ENCODE data around the gene TBX10. TPM values are rescaled to one million over a fixed set of nuclear protein-coding genes. Genes with fewer than 3 reads are reported as not detected.

The TBX10 gene
- total RNA-seq, 3 donors from 2014 or later = not detected

DNA sequence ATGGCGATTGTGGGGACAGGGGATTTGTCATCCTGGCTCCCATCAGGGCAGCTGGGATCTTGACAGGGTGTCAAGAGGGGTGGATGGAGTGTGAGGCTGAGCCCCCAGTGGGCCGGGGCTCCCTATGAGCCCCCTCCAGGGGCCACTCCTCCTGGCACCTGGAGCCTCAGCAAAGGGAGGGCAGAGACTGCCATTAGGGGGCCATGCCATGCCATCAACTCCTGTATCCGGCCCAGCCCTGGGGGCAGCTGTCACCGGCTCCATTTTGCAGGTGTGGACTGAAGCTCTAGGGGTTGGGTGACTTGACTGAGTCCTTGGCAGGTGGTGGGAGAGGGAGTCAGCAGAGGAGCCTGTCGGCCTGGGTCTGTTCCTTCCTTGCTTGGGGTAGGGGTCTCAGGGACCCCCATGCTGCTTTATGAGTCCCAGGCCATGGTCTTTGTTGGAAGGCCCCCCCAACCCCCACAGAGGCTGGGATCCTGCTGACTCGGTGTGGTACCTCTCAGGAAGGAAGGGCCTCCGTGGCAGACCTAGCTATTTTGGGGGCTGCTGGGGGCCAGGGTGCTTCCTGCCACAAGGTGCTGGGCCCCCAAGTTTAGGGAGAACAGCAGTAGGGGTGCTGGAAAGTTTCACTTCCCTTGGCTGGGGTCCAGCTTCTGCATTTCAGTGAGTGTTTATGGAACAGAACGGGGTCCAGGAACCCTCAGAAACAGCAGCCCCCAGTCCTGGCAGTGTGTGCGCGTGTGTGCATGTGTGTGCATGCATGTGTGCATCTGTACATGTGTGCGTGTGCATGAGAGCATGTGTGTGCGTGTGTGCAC, 9.4 kb upstream of the TBX10 start:
- no peaks in the 10 kb centered on the region for H3K36me3 ChIP-seq
- no peak overlapping the region for H3K27ac ChIP-seq
- intact Hi-C loops (cut with DNase I; ENCODE audit: low total_unique reads) = no loop called here
- no peak overlapping the region for H3K4me3 ChIP-seq
- TF ChIP-seq POLR2AphosphoS5 (IDR thresholded peaks at IDR 0.05) (no peak), POLR2A (IDR thresholded peaks at IDR 0.05) (no peak)
- TF ChIP-seq, protein P1, sequence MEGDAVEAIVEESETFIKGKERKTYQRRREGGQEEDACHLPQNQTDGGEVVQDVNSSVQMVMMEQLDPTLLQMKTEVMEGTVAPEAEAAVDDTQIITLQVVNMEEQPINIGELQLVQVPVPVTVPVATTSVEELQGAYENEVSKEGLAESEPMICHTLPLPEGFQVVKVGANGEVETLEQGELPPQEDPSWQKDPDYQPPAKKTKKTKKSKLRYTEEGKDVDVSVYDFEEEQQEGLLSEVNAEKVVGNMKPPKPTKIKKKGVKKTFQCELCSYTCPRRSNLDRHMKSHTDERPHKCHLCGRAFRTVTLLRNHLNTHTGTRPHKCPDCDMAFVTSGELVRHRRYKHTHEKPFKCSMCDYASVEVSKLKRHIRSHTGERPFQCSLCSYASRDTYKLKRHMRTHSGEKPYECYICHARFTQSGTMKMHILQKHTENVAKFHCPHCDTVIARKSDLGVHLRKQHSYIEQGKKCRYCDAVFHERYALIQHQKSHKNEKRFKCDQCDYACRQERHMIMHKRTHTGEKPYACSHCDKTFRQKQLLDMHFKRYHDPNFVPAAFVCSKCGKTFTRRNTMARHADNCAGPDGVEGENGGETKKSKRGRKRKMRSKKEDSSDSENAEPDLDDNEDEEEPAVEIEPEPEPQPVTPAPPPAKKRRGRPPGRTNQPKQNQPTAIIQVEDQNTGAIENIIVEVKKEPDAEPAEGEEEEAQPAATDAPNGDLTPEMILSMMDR (IDR thresholded peaks at IDR 0.05) = no peak
- no peaks in the 10 kb centered on the region for H3K27me3 ChIP-seq
- H3K4me1 ChIP-seq = no peaks in the 10 kb centered on the region
- H3K9me3 ChIP-seq = no peaks in the 10 kb centered on the region
- DNase-seq (ENCODE audit: low spot score in 2 of 2) = no peak

DNA sequence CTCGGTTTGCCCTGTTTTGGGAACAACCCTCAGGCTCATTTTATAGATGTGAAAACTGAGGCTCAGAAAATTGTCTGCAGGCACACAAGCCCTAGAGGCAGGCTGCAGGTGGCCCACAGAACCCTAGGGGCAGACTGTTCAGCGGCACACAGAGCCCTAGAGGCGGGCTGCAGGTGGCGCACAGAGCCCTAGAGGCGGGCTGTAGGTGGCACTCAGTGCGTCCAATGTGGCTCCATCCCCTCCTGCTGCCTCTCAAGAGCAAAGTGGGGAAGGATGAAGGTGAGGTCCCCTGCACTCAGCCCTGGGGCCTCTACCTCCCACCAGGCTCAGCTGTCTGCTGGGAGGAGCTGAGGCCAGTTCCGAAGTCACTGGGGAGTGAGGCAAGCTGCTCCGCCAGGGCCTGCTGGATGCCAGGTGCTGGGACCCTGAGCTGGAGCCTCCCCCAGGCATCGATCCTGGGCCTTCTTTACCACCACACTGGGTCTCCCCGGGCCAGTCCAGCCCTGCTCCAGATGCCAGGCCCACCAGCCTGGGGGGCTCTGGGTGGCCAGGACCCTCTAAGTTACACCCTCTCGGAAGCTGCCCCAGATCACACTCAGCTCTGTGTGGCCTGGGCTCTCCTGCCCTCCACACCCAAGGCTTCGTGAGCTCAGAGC, 8.7 kb upstream of the TBX10 start:
- no peaks in the 10 kb centered on the region for H3K27me3 ChIP-seq
- no peak overlapping the region for H3K27ac ChIP-seq
- H3K36me3 ChIP-seq = no peaks in the 10 kb centered on the region
- no peak overlapping the region for H3K4me3 ChIP-seq
- H3K9me3 ChIP-seq = no peaks in the 10 kb centered on the region
- H3K4me1 ChIP-seq = no peaks in the 10 kb centered on the region
- intact Hi-C loops (cut with DNase I; ENCODE audit: low total_unique reads) = no loop called here
- no peak for DNase-seq (ENCODE audit: low spot score in 2 of 2)
- no peak for TF ChIP-seq POLR2AphosphoS5 (IDR thresholded peaks at IDR 0.05)
- TF ChIP-seq, protein P1 (IDR thresholded peaks at IDR 0.05) = no peak
- TF ChIP-seq POLR2A (IDR thresholded peaks at IDR 0.05) = no peak

DNA sequence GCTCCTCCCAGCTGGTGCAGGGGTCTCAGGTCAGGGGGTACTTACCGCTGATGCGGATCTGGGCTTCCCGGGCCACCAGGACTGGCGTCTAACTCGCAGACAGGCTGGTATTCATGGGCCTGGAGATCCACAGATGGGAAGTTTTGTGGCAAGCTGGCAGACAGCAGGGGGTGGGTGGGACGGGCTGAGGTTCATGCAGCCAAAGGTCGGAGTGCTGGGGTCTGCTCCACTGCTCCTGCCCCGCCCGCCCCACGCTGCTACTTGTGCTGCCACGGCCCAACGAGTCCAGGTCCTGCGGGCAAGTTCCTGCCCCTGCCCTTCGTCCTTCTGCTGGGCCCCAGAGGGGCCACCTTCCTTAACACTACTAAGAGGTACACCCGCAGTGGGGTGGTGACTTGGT, 7.9 kb upstream of the TBX10 start:
- TF ChIP-seq, protein P1 (IDR thresholded peaks at IDR 0.05) = no peak
- TF ChIP-seq POLR2AphosphoS5 (IDR thresholded peaks at IDR 0.05) = no peak
- no peak for TF ChIP-seq POLR2A (IDR thresholded peaks at IDR 0.05)
- intact Hi-C loops (cut with DNase I; ENCODE audit: low total_unique reads) = no loop called here
- Histone ChIP-seq H3K27ac (no peak overlapping the region), H3K36me3 (no peaks in the 10 kb centered on the region), H3K27me3 (no peaks in the 10 kb centered on the region), H3K9me3 (no peaks in the 10 kb centered on the region), H3K4me1 (no peaks in the 10 kb centered on the region), H3K4me3 (no peak overlapping the region)
- DNase-seq (ENCODE audit: low spot score in 2 of 2) = no peak

DNA sequence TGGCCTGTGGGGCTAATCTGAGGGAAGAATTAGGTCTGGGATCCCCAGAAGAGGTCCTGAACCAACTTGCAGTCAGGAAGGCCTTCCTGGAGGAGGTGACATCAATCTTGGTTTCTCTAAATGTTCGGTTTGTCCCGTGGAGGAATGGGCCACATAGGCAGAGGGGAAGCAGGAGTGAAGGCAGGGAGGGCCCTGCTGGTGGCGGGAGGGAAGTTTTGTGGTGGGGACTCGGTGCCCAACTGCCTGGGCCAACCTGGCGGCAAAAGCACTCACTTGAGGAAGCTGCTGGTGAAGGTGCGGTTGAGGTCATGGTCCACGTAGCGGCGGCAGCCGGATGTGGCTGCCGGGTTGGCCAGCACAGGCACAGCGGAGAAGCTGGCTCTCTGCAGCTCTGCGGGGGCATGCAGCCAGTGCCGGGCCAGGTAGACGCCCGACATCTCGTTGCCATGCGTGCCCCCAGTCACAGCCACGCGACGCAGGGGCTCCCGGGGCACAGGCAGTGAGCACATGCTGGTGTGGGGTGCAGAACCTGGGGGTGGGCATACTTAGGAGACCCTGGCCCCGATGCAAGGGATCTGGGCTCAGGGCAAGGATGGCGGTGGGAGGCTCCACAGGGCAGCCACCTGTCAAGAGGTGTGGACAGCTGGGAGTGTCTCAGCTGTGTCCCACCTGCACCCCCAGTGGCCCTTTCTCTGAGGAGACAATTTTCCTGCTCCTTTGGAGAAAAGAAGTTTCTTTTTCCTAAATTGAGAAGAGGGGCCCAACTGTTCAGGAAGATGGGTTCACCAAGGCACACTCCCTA, 7.2 kb upstream of the TBX10 start:
- Histone ChIP-seq H3K4me3 (no peak overlapping the region), H3K27ac (no peak overlapping the region), H3K27me3 (no peaks in the 10 kb centered on the region), H3K4me1 (no peaks in the 10 kb centered on the region), H3K9me3 (no peaks in the 10 kb centered on the region), H3K36me3 (no peaks in the 10 kb centered on the region)
- DNase-seq (ENCODE audit: low spot score in 2 of 2) = no peak
- TF ChIP-seq POLR2A (IDR thresholded peaks at IDR 0.05) (no peak), POLR2AphosphoS5 (IDR thresholded peaks at IDR 0.05) (no peak)
- TF ChIP-seq, protein P1 (IDR thresholded peaks at IDR 0.05) = no peak
- intact Hi-C loops (cut with DNase I; ENCODE audit: low total_unique reads) = no loop called here
